HepG2 (cell line): ENCODE measurements around the gene ZBED5. TPM values are rescaled to one million over a fixed set of nuclear protein-coding genes. Genes with fewer than 3 reads are reported as not detected.

Source experiments
- CCDC6 ChIP-seq: sonication (generic); formaldehyde crosslinking; IDR thresholded peaks from 2 replicates; pipeline ENCODE4 v1.8.1; 2022; ENCODE audit warnings: mild to moderate bottlenecking, missing genetic modification reagents, moderate library complexity
- KAT2B ChIP-seq: fragments of 150-350 bp; IDR thresholded peaks from 2 replicates; pipeline ENCODE4 v1.6.1; 2014; ENCODE audit warnings: low read depth, low read length, borderline replicate concordance
- MEIS2 ChIP-seq: sonication (generic); formaldehyde crosslinking; IDR thresholded peaks from 2 replicates; pipeline ENCODE4 v1.9.0; 2021; ENCODE audit warnings: mild to moderate bottlenecking, missing genetic modification reagents
- NCOA2 ChIP-seq: sonication (generic); formaldehyde crosslinking; IDR thresholded peaks from 2 replicates; pipeline ENCODE4 v1.8.0; 2022; ENCODE audit warnings: inconsistent platforms
- NFKB2 ChIP-seq: sonication (generic); formaldehyde crosslinking; IDR thresholded peaks from 2 replicates; pipeline ENCODE4 v1.4.0; 2020; ENCODE audit warnings: missing genetic modification reagents, borderline replicate concordance
- NKX3-1 ChIP-seq: sonication (generic); formaldehyde crosslinking; IDR thresholded peaks from 2 replicates; pipeline ENCODE4 v1.5.0; 2020; ENCODE audit warnings: missing genetic modification reagents
- NR1H2 ChIP-seq: sonication (generic); formaldehyde crosslinking; IDR thresholded peaks from 2 replicates; pipeline ENCODE4 v1.8.1; 2022; ENCODE audit warnings: low read depth, missing genetic modification reagents, borderline replicate concordance
- RAD21 ChIP-seq: fragments of 450-650 bp; formaldehyde crosslinking; IDR thresholded peaks from 2 replicates; pipeline ENCODE4 v1.5.0; 2020; ENCODE audit warnings: mild to moderate bottlenecking
- RFXANK ChIP-seq: IDR thresholded peaks from 2 replicates; pipeline ENCODE4 v1.6.1; 2016
- RFXAP ChIP-seq: sonication (generic); formaldehyde crosslinking; IDR thresholded peaks from 2 replicates; pipeline ENCODE4 v1.4.0; 2020; ENCODE audit warnings: missing genetic modification reagents, borderline replicate concordance
- SMAD1 ChIP-seq: sonication (generic); formaldehyde crosslinking; IDR thresholded peaks from 2 replicates; pipeline ENCODE4 v1.4.0; 2020; ENCODE audit warnings: missing genetic modification reagents, low read depth, mild to moderate bottlenecking, borderline replicate concordance
- ZNF20 ChIP-seq: sonication (generic); formaldehyde crosslinking; IDR thresholded peaks from 2 replicates; pipeline ENCODE4 v1.4.0; 2020; ENCODE audit warnings: mild to moderate bottlenecking, moderate library complexity, missing genetic modification reagents
- ZNF24 ChIP-seq: fragments of 450-650 bp; IDR thresholded peaks from 2 replicates; pipeline ENCODE4 v1.6.1; 2017; ENCODE audit warnings: antibody characterized with exemption, mild to moderate bottlenecking
- ZNF253 ChIP-seq: sonication (generic); formaldehyde crosslinking; IDR thresholded peaks from 2 replicates; pipeline ENCODE4 v1.8.0; 2022; ENCODE audit warnings: mild to moderate bottlenecking, missing genetic modification reagents, borderline replicate concordance
- ZNF792 ChIP-seq: IDR thresholded peaks from 2 replicates; pipeline ENCODE4 v1.6.1; 2016
- polyA plus RNA-seq, 8 experiments: library from polyadenylated mRNA; depleted of rRNA in 3 of 8; stranded (reverse) in 7 of 8; unstranded in 1 of 8; fragments of >200 nt; fragmentation: Illumina TruSeq in 4 of 8; extraction: Trizol in 4 of 8; gene quantifications; 2 replicates each; pipeline versions ENCODE4 v1.2.1 to v1.2.3, GENCODE V29; 2011 to 2016; ENCODE audit warnings: low read depth in 4 of 8, missing spikeins in 1 of 8, mixed read lengths in 1 of 8; ENCODE audit not compliant: insufficient read depth in 1 of 8
- total RNA-seq, 5 experiments: library from RNA; depleted of rRNA; stranded (reverse); fragments of >200 nt; fragmentation: Illumina TruSeq; extraction: Trizol; gene quantifications; 2 replicates each; pipeline ENCODE4 v1.2.3, GENCODE V29; 2016; ENCODE audit warnings: low read depth in 1 of 5
- TF ChIP-seq, protein P1 (sequence below): sonication (generic); formaldehyde crosslinking; IDR thresholded peaks from 2 replicates; pipeline ENCODE4 v1.8.0; 2022; ENCODE audit warnings: mild to moderate bottlenecking, missing genetic modification reagents, borderline replicate concordance
- TF ChIP-seq, protein P2 (sequence below): IDR thresholded peaks from 2 replicates; pipeline ENCODE4 v1.4.0; 2020; ENCODE audit warnings: mild to moderate bottlenecking, missing genetic modification reagents
- TF ChIP-seq, protein P3 (sequence below): sonication (generic); formaldehyde crosslinking; IDR thresholded peaks from 2 replicates; pipeline ENCODE4 v1.4.0; 2020; ENCODE audit warnings: missing genetic modification reagents, borderline replicate concordance
- TF ChIP-seq, protein P4 (sequence below): sonication (generic); formaldehyde crosslinking; IDR thresholded peaks from 2 replicates; pipeline ENCODE4 v1.8.1; 2022; ENCODE audit warnings: mild to moderate bottlenecking, missing genetic modification reagents

The ZBED5 gene
- total and polyA plus RNA-seq, 2 of the 13 experiments (the other 11 are each of a cell fraction or from before 2014, with no cell fraction given): 18.2 to 38.6 TPM

DNA sequence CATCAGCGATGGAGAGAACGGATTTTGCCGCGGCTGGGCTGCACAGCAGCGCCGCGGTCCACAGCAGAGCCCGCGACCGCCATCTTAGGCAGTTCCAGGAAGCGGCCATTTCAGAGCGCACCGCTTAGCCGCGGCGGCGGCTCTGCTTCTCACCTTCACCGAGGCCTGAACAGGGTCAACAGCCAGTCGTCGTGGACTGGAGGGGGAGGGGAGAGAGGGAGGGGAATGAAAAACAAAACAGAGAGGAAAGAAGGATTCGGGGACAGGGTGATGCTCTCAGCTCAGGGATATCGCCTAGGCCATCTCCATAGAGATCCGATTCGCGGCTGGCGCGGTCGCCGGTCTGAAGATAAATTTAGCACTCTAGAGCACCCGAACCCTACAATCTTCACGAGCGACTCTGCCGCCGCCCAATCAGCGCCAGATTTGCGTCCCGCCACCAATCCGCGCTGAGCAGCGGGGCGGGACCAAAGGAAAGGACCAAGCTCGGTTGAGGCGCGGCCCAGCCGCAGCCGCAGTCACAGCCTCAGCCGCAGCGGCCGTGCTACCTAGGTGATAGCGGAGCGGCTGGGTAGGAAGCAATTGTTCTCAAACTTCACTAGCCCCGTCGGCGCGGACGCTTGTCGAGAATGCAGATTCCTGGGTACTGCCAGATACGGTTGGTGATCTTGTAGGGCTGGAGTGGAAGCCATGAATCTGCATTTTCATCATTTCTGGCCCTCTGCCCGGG lies at the start of gene ZBED5 (continued):
- TF ChIP-seq, protein P1, sequence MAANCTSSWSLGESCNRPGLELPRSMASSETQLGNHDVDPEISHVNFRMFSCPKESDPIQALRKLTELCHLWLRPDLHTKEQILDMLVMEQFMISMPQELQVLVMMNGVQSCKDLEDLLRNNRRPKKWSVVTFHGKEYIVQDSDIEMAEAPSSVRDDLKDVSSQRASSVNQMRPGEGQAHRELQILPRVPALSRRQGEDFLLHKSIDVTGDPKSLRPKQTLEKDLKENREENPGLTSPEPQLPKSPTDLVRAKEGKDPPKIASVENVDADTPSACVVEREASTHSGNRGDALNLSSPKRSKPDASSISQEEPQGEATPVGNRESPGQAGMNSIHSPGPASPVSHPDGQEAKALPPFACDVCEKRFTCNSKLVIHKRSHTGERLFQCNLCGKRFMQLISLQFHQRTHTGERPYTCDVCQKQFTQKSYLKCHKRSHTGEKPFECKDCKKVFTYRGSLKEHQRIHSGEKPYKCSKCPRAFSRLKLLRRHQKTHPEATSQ (CRISPR knock-in tag): no peak
- no peak for TF ChIP-seq ZNF20 (CRISPR knock-in tag)
- no peak for TF ChIP-seq KAT2B
- TF ChIP-seq ZNF253 (CRISPR knock-in tag): no peak
- TF ChIP-seq RFXAP (CRISPR knock-in tag): no peak
- TF ChIP-seq ZNF792 (CRISPR knock-in tag): peak; percentile 77; the same call in 1 of the 2 replicates
- no peak; the same call in 1 of the 2 replicates for TF ChIP-seq NFKB2 (CRISPR knock-in tag)
- TF ChIP-seq NCOA2 (CRISPR knock-in tag): peak; percentile 43; the same call in 1 of the 2 replicates
- no peak for TF ChIP-seq RFXANK (CRISPR knock-in tag)
- TF ChIP-seq NR1H2: no peak
- TF ChIP-seq, protein P2, sequence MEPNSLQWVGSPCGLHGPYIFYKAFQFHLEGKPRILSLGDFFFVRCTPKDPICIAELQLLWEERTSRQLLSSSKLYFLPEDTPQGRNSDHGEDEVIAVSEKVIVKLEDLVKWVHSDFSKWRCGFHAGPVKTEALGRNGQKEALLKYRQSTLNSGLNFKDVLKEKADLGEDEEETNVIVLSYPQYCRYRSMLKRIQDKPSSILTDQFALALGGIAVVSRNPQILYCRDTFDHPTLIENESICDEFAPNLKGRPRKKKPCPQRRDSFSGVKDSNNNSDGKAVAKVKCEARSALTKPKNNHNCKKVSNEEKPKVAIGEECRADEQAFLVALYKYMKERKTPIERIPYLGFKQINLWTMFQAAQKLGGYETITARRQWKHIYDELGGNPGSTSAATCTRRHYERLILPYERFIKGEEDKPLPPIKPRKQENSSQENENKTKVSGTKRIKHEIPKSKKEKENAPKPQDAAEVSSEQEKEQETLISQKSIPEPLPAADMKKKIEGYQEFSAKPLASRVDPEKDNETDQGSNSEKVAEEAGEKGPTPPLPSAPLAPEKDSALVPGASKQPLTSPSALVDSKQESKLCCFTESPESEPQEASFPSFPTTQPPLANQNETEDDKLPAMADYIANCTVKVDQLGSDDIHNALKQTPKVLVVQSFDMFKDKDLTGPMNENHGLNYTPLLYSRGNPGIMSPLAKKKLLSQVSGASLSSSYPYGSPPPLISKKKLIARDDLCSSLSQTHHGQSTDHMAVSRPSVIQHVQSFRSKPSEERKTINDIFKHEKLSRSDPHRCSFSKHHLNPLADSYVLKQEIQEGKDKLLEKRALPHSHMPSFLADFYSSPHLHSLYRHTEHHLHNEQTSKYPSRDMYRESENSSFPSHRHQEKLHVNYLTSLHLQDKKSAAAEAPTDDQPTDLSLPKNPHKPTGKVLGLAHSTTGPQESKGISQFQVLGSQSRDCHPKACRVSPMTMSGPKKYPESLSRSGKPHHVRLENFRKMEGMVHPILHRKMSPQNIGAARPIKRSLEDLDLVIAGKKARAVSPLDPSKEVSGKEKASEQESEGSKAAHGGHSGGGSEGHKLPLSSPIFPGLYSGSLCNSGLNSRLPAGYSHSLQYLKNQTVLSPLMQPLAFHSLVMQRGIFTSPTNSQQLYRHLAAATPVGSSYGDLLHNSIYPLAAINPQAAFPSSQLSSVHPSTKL (CRISPR knock-in tag): no peak
- TF ChIP-seq, protein P3, sequence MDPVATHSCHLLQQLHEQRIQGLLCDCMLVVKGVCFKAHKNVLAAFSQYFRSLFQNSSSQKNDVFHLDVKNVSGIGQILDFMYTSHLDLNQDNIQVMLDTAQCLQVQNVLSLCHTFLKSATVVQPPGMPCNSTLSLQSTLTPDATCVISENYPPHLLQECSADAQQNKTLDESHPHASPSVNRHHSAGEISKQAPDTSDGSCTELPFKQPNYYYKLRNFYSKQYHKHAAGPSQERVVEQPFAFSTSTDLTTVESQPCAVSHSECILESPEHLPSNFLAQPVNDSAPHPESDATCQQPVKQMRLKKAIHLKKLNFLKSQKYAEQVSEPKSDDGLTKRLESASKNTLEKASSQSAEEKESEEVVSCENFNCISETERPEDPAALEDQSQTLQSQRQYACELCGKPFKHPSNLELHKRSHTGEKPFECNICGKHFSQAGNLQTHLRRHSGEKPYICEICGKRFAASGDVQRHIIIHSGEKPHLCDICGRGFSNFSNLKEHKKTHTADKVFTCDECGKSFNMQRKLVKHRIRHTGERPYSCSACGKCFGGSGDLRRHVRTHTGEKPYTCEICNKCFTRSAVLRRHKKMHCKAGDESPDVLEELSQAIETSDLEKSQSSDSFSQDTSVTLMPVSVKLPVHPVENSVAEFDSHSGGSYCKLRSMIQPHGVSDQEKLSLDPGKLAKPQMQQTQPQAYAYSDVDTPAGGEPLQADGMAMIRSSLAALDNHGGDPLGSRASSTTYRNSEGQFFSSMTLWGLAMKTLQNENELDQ: 0 out of 2 replicates have a peak, but pooled peaks have one; percentile 12
- peak; percentile 58; the same call in 1 of the 2 replicates for TF ChIP-seq NKX3-1
- TF ChIP-seq CCDC6 (CRISPR knock-in tag): 0 out of 2 replicates have a peak, but pooled peaks have one; percentile 57
- no peak for TF ChIP-seq MEIS2
- no peak; the same call in 1 of the 2 replicates for TF ChIP-seq SMAD1
- no peak for TF ChIP-seq RAD21
- TF ChIP-seq ZNF24: no peak
- TF ChIP-seq, protein P4, sequence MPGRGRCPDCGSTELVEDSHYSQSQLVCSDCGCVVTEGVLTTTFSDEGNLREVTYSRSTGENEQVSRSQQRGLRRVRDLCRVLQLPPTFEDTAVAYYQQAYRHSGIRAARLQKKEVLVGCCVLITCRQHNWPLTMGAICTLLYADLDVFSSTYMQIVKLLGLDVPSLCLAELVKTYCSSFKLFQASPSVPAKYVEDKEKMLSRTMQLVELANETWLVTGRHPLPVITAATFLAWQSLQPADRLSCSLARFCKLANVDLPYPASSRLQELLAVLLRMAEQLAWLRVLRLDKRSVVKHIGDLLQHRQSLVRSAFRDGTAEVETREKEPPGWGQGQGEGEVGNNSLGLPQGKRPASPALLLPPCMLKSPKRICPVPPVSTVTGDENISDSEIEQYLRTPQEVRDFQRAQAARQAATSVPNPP (CRISPR knock-in tag): no peak
